Measurements from ENCODE around the gene C3orf49. TPM values are rescaled to one million over a fixed set of nuclear protein-coding genes. Genes with fewer than 3 reads are reported as not detected.

C3orf49 gene
- total and polyA plus RNA-seq, 9 of the 15 experiments (the other 6 are each of a cell fraction or from before 2014, with no cell fraction given): not detected

DNA sequence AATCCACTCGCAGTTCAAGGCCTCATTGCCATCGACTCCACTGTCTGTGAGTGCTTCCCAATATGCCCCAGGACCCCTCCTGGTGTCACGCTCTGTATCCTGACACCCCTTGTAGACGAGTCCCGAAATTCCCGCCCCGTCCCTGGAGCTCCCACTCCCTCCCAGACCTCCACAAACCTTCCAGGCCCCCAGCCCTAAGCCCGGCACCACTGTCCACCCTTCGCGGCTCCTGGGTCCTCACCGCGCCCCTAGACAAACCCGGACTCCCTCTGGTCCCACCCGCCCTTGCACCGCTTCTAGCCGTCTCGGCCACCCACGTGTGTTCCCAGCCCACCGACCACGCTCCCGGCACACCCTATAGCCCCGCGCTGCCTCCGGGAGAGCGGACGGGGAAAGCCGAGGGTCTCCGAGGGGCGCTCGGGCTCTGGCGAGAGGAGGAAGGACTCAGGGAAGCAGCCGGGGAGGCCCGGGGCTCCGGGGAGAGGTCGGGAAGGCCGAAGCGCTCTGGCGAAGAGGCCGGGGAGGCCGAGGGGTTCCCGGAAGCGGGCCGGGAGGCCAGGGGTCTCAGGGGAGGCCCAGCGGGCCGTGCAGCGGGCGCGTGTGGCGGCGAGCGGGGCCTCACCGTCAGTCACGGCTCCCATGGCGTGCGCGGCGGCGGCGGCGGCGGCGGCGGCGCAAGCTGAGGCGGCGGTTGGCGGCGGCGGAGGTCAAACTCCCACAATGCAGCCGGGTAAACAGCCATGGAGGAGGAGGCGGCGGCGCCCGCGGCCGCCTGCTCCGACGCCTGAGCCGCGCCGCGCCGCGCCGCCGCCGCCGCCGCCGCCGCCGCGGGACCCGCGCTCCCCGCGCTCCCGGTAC lies 44.3 kb downstream of the C3orf49 start, which contains the start of the genes ATXN7 and THOC7:
ATXN7 (plus strand) TSS at position 718 of the 858 bp plus-strand sequence. CDS start 48,732 bp downstream, outside the sequence.
THOC7 (minus strand) TSS at position 656 of the 858 bp plus-strand sequence; CDS start at position 641, 15 bp downstream.
- in situ Hi-C loops (cut with MboI) (no loop called here), intact Hi-C loops (cut with micrococcal nuclease) (loop anchor here (5.0 to 10.0 kb wide), 3 partner anchors 49 to 154 kb away; partner anchors contain the start of gene SCAANT1)
- Histone ChIP-seq H3K36me3 (ENCODE audit: control insufficient read depth, insufficient read depth, low read length) (peaks cover 11% of the 10 kb centered on the region; the same call in 2 of the 3 replicates), H3K4me2 (ENCODE audit: insufficient read depth, low read length) (peak within 1 kb of the TSS; percentile 83), H3K27me3 (ENCODE audit: control insufficient read depth in 2 of 2, insufficient read depth in 2 of 2, low read length in 2 of 2) (no peaks in the 10 kb centered on the region), H3K27ac (ENCODE audit: extremely low read depth, low read depth, low read length) (peak within 1 kb of the TSS; percentile 96), H3K4me1 (replicated peaks in 1 of 2; ENCODE audit: control insufficient read depth in 2 of 2, insufficient read depth in 2 of 2, low read length in 2 of 2) (peaks cover 4% of the 10 kb centered on the region in 2 experiments; a peak in 4 of 5 replicates), H3K79me2 (ENCODE audit: control insufficient read depth, insufficient read depth, low read length) (peaks cover 91% of the 10 kb centered on the region), H4K20me1 (replicated peaks; ENCODE audit: control insufficient read depth, insufficient read depth, low read length) (no peaks in the 10 kb centered on the region), H3K9me3 (replicated peaks; ENCODE audit: control insufficient read depth, insufficient read depth, low read depth, low read length) (no peaks in the 10 kb centered on the region), H2AFZ (ENCODE audit: low read depth, low read length) (peak within 1 kb of the TSS; percentile 86), H3K9me1 (ENCODE audit: control insufficient read depth, insufficient read depth, low read length) (no peaks in the 10 kb centered on the region), H3K9ac (ENCODE audit: insufficient read depth in 1 of 2, low read depth in 2 of 2, low read length in 2 of 2) (peak within 1 kb of the TSS; percentile 93 to 97), H3K4me3 (peak within 1 kb of the TSS; percentile 89)
- 0% methylated on average over 2 of the region's 98 CpGs for WGBS (ENCODE audit: insufficient coverage, low coverage, missing lambda C conversion rate)
- FAIRE-seq (no peak), ATAC-seq (peak; percentile 82), DNase-seq (ENCODE audit: extremely low read depth in 1 of 4, low spot score in 3 of 4) (peak; percentile 57 to 77 (median 68))
- ChIA-PET CTCF (ENCODE audit: low intra/inter-chr PET ratio) (no interaction called here), POLR2A (interaction anchor here (0.6 to 1.0 kb wide), 2 partner anchors 13 to 45 kb away, joined by 3 to 4 read pairs; no protein-coding TSS in a partner anchor)
- no TSS peak for BruUV-seq (replicated peaks)
- peak in 2 of 3 experiments; percentile 41 to 57 for TF ChIP-seq YY1 (IDR thresholded peaks at IDR 0.05; ENCODE audit: borderline replicate concordance in 1 of 3, control insufficient read depth in 1 of 3, extremely low read depth in 1 of 3, insufficient read depth in 3 of 3, insufficient read length in 1 of 3, insufficient replicate concordance in 2 of 3, low read depth in 1 of 3, low read length in 2 of 3)
- peak; percentile 31; the same call in 1 of the 2 replicates for TF ChIP-seq MYC (IDR thresholded peaks at IDR 0.05; ENCODE audit: low read depth, low read length)
- no peak for TF ChIP-seq MYC (CRISPR knock-in tag; IDR thresholded peaks at IDR 0.05; ENCODE audit: borderline replicate concordance, low read depth)
- peak; percentile 53; the same call in 1 of the 2 replicates for TF ChIP-seq RB1 (IDR thresholded peaks at IDR 0.05; ENCODE audit: low read depth)
- TF ChIP-seq, protein P1, sequence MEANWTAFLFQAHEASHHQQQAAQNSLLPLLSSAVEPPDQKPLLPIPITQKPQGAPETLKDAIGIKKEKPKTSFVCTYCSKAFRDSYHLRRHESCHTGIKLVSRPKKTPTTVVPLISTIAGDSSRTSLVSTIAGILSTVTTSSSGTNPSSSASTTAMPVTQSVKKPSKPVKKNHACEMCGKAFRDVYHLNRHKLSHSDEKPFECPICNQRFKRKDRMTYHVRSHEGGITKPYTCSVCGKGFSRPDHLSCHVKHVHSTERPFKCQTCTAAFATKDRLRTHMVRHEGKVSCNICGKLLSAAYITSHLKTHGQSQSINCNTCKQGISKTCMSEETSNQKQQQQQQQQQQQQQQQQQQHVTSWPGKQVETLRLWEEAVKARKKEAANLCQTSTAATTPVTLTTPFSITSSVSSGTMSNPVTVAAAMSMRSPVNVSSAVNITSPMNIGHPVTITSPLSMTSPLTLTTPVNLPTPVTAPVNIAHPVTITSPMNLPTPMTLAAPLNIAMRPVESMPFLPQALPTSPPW (CRISPR knock-in tag; IDR thresholded peaks at IDR 0.05): no peak
- TF ChIP-seq, protein P2, sequence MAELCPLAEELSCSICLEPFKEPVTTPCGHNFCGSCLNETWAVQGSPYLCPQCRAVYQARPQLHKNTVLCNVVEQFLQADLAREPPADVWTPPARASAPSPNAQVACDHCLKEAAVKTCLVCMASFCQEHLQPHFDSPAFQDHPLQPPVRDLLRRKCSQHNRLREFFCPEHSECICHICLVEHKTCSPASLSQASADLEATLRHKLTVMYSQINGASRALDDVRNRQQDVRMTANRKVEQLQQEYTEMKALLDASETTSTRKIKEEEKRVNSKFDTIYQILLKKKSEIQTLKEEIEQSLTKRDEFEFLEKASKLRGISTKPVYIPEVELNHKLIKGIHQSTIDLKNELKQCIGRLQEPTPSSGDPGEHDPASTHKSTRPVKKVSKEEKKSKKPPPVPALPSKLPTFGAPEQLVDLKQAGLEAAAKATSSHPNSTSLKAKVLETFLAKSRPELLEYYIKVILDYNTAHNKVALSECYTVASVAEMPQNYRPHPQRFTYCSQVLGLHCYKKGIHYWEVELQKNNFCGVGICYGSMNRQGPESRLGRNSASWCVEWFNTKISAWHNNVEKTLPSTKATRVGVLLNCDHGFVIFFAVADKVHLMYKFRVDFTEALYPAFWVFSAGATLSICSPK (IDR thresholded peaks at IDR 0.05; ENCODE audit: borderline replicate concordance): no peak
- TF ChIP-seq JUND (IDR thresholded peaks at IDR 0.05; ENCODE audit: borderline replicate concordance, low read depth, low read length): no peak
- TF ChIP-seq JUND (tag; IDR thresholded peaks at IDR 0.05; ENCODE audit: borderline replicate concordance, low read depth, low read length): no peak
- TF ChIP-seq SMAD3 (CRISPR knock-in tag; conservative IDR thresholded peaks at IDR 0.05): no peak
- TF ChIP-seq, protein P3, sequence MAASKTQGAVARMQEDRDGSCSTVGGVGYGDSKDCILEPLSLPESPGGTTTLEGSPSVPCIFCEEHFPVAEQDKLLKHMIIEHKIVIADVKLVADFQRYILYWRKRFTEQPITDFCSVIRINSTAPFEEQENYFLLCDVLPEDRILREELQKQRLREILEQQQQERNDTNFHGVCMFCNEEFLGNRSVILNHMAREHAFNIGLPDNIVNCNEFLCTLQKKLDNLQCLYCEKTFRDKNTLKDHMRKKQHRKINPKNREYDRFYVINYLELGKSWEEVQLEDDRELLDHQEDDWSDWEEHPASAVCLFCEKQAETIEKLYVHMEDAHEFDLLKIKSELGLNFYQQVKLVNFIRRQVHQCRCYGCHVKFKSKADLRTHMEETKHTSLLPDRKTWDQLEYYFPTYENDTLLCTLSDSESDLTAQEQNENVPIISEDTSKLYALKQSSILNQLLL (CRISPR knock-in tag; IDR thresholded peaks at IDR 0.05; ENCODE audit: borderline replicate concordance): no peak
- TF ChIP-seq NONO (IDR thresholded peaks at IDR 0.05; ENCODE audit: low read depth in 2 of 2, low read length in 1 of 2): 0 out of 4 replicates have a peak, but pooled peaks of 1 of the 2 experiments have one; percentile 40
- TF ChIP-seq SIN3A (IDR thresholded peaks at IDR 0.05; ENCODE audit: borderline replicate concordance in 2 of 2, control insufficient read depth in 1 of 2, low read depth in 2 of 2, low read length in 2 of 2): 0 out of 4 replicates have a peak, but pooled peaks of 1 of the 2 experiments have one; percentile 31

All from K562 (cell line).